HepG2 (cell line): Measurements from ENCODE around the gene CRIM1. TPM values are rescaled to one million over a fixed set of nuclear protein-coding genes. Genes with fewer than 3 reads are reported as not detected.

Source experiments
- ATAC-seq: fragments of 200-7000 bp; cut with Tn5 transposase; 3 replicates; pipeline ENCODE4 v1.9.1; 2020; ENCODE audit warnings: mild to moderate bottlenecking, moderate library complexity
- BruUV-seq: library from RNA; stranded (reverse); fragments of 400-500 nt; replicated peaks from 2 replicates; lab custom pipeline; 2021; lab: Mats Ljungman, UMichigan
- CTCF ChIA-PET: fragments of 300-600 bp; formaldehyde crosslinking; extraction: SDS; loops from one replicate; lab custom pipeline; 2021; ENCODE audit warnings: low total read pairs, inconsistent platforms, low intra/inter-chr PET ratio; lab: Yijun Ruan, JAX
- POLR2A ChIA-PET: fragments of 350-600 bp; sonication (Branson Sonifier 250); formaldehyde crosslinking; loops from one replicate; lab custom pipeline; 2020; ENCODE audit warnings: antibody characterized with exemption, inconsistent platforms; lab: Yijun Ruan, JAX
- DNase-seq: peaks from one replicate; pipeline ENCODE4 v3.0.0-alpha.2; 2015; ENCODE audit warnings: low spot score
- FAIRE-seq: peaks from 3 replicates; lab custom pipeline; 2011; peaks lifted over from hg19 to GRCh38; lab: Jason Lieb, UNC
- H2AFZ ChIP-seq: one replicate; pipeline ENCODE4 v1.6.1; 2011; ENCODE audit warnings: low read length, inconsistent platforms
- H3K27ac ChIP-seq: fragments of 300-600 bp; 3 replicates; pipeline ENCODE4 v1.8.0; 2011; ENCODE audit warnings: mixed run types, mild to moderate bottlenecking, mixed read lengths, low read length, inconsistent platforms; ENCODE audit not compliant: insufficient read depth; ENCODE audit errors: extremely low read length
- H3K27me3 ChIP-seq, 2 experiments: fragments of 200-600 bp in 1 of 2; 2 replicates in 1 of 2; 3 replicates in 1 of 2; pipeline versions ENCODE4 v1.6.0 to v1.8.0; 2011; ENCODE audit warnings: low read length in 2 of 2, mild to moderate bottlenecking in 2 of 2, moderate library complexity in 2 of 2, inconsistent platforms in 1 of 2; ENCODE audit not compliant: insufficient read depth in 2 of 2, control insufficient read depth in 1 of 2
- H3K36me3 ChIP-seq, 2 experiments: fragments of 200-600 bp in 1 of 2; replicated peaks in 1 of 2; 2 replicates in 1 of 2; 3 replicates in 1 of 2; pipeline versions ENCODE4 v1.5.1 to v1.8.0; 2011; ENCODE audit warnings: low read length in 2 of 2, inconsistent platforms in 1 of 2; ENCODE audit not compliant: insufficient read depth in 2 of 2, control insufficient read depth in 1 of 2
- H3K4me1 ChIP-seq: 2 replicates; pipeline ENCODE4 v1.5.1; 2012; ENCODE audit warnings: low read length, inconsistent platforms; ENCODE audit not compliant: insufficient read depth
- H3K4me2 ChIP-seq: 2 replicates; pipeline ENCODE4 v1.6.0; 2011; ENCODE audit warnings: low read depth, low read length, inconsistent platforms
- H3K4me3 ChIP-seq, 3 experiments: fragments of 200-600 bp in 1 of 3; sonication (generic), shearing (Covaris generic) in 1 of 3; replicated peaks in 1 of 3; 2 replicates each; pipeline ENCODE4 v1.5.1; 2011 to 2016; ENCODE audit warnings: low read length in 3 of 3, inconsistent platforms in 2 of 3, low read depth in 2 of 3, mild to moderate bottlenecking in 2 of 3, control low read depth in 1 of 3, mixed read lengths in 1 of 3; ENCODE audit not compliant: insufficient read depth in 1 of 3
- H3K79me2 ChIP-seq: one replicate; pipeline ENCODE4 v1.6.1; 2011; ENCODE audit warnings: low read length, inconsistent platforms; ENCODE audit not compliant: insufficient read depth
- H3K9ac ChIP-seq: 2 replicates; pipeline ENCODE4 v1.6.0; 2011; ENCODE audit warnings: mild to moderate bottlenecking, low read depth, low read length, inconsistent platforms; ENCODE audit not compliant: insufficient read depth
- H3K9me3 ChIP-seq: 2 replicates; pipeline ENCODE4 v1.5.1; 2012; ENCODE audit warnings: mild to moderate bottlenecking, low read length
- H4K20me1 ChIP-seq: 2 replicates; pipeline ENCODE4 v1.6.0; 2011; ENCODE audit warnings: inconsistent platforms, mild to moderate bottlenecking, low read length, moderate library complexity; ENCODE audit not compliant: insufficient read depth
- CEBPG ChIP-seq: IDR thresholded peaks from 2 replicates; pipeline ENCODE4 v1.6.1; 2016
- EHMT2 ChIP-seq: fragments of 200-600 bp; sonication (generic); IDR thresholded peaks from 2 replicates; pipeline ENCODE4 v1.7.0; 2017; ENCODE audit warnings: antibody characterized with exemption, low read depth, low read length, borderline replicate concordance
- FOSL2 ChIP-seq: sonication (generic); formaldehyde crosslinking; IDR thresholded peaks from 2 replicates; pipeline ENCODE4 v1.4.0; 2020; ENCODE audit warnings: missing genetic modification reagents
- GATAD2A ChIP-seq: IDR thresholded peaks from 2 replicates; pipeline ENCODE4 v1.6.1; 2016
- HDAC2 ChIP-seq: sonication (generic); formaldehyde crosslinking; IDR thresholded peaks from 2 replicates; pipeline ENCODE4 v1.4.0; 2020; ENCODE audit warnings: missing genetic modification reagents
- HMG20A ChIP-seq: IDR thresholded peaks from 2 replicates; pipeline ENCODE4 v1.6.1; 2016; ENCODE audit warnings: borderline replicate concordance
- HNRNPLL ChIP-seq: fragments of 200-400 bp; formaldehyde crosslinking; IDR thresholded peaks from 2 replicates; pipeline ENCODE4 v1.6.1; 2017; ENCODE audit warnings: mild to moderate bottlenecking, low read depth, low read length; ENCODE audit not compliant: poor library complexity, severe bottlenecking
- MIER3 ChIP-seq: IDR thresholded peaks from 2 replicates; pipeline ENCODE4 v1.6.1; 2016; ENCODE audit warnings: missing compliant biosample characterization, borderline replicate concordance
- MTF2 ChIP-seq: sonication (generic); formaldehyde crosslinking; IDR thresholded peaks from 2 replicates; pipeline ENCODE4 v1.5.0; 2020; ENCODE audit warnings: missing genetic modification reagents, borderline replicate concordance
- NR2F1 ChIP-seq, 2 experiments: fragments of 450-650 bp in 1 of 2; formaldehyde crosslinking in 1 of 2; IDR thresholded peaks; 2 replicates each; pipeline versions ENCODE4 v1.5.0 to v1.6.1; 2016 to 2020; ENCODE audit warnings: mild to moderate bottlenecking in 1 of 2, missing compliant biosample characterization in 1 of 2, missing genetic modification reagents in 1 of 2, moderate library complexity in 1 of 2
- POGZ ChIP-seq: sonication (generic); formaldehyde crosslinking; IDR thresholded peaks from 2 replicates; pipeline ENCODE4 v1.4.0; 2020; ENCODE audit warnings: mild to moderate bottlenecking, missing genetic modification reagents
- RCOR2 ChIP-seq: IDR thresholded peaks from 2 replicates; pipeline ENCODE4 v1.6.1; 2016; ENCODE audit warnings: missing biosample characterization, missing genetic modification reagents
- SALL1 ChIP-seq: sonication (generic); formaldehyde crosslinking; IDR thresholded peaks from 2 replicates; pipeline ENCODE4 v1.8.0; 2022; ENCODE audit warnings: mild to moderate bottlenecking, missing genetic modification reagents
- TEAD3 ChIP-seq: optimal IDR thresholded peaks from 2 replicates; pipeline ENCODE3; 2016; ENCODE audit warnings: borderline replicate concordance
- ZNF574 ChIP-seq: sonication (generic); formaldehyde crosslinking; IDR thresholded peaks from 2 replicates; pipeline ENCODE4 v1.4.0; 2020; ENCODE audit warnings: missing genetic modification reagents
- ZNF614 ChIP-seq: IDR thresholded peaks from 2 replicates; pipeline ENCODE4 v1.6.1; 2018; ENCODE audit warnings: missing biosample characterization, missing genetic modification reagents, inconsistent platforms, borderline replicate concordance
- ZNF644 ChIP-seq: IDR thresholded peaks from 2 replicates; pipeline ENCODE4 v1.6.1; 2016; ENCODE audit warnings: low read depth
- ZNF652 ChIP-seq: IDR thresholded peaks from 2 replicates; pipeline ENCODE4 v1.6.1; 2016; ENCODE audit warnings: low read depth, borderline replicate concordance
- WGBS: methylation state at CpG from one replicate; pipeline ENCODE4 v1.1.6; 2017; ENCODE audit warnings: low lambda C conversion rate; 5-methylcytosine and 5-hydroxymethylcytosine counted together
- in situ Hi-C: cut with HindIII; loops from 2 replicates; pipeline ENCODE4 v1.10.0; 2017; ENCODE audit warnings: low pct_unique_long_range_greater_than_20kb; ENCODE audit not compliant: extremely low pct_ligation_motif_present
- intact Hi-C: fragments of 100-400 bp; cut with micrococcal nuclease; formaldehyde crosslinking; loops from one replicate; pipeline ENCODE4 v1.10.0; 2022; ENCODE audit not compliant: unreplicated experiment
- polyA plus RNA-seq, 8 experiments: library from polyadenylated mRNA; depleted of rRNA in 3 of 8; stranded (reverse) in 7 of 8; unstranded in 1 of 8; fragments of >200 nt; fragmentation: Illumina TruSeq in 4 of 8; extraction: Trizol in 4 of 8; gene quantifications; 2 replicates each; pipeline versions ENCODE4 v1.2.1 to v1.2.3, GENCODE V29; 2011 to 2016; ENCODE audit warnings: low read depth in 4 of 8, missing spikeins in 1 of 8, mixed read lengths in 1 of 8; ENCODE audit not compliant: insufficient read depth in 1 of 8
- total RNA-seq, 5 experiments: library from RNA; depleted of rRNA; stranded (reverse); fragments of >200 nt; fragmentation: Illumina TruSeq; extraction: Trizol; gene quantifications; 2 replicates each; pipeline ENCODE4 v1.2.3, GENCODE V29; 2016; ENCODE audit warnings: low read depth in 1 of 5
- TF ChIP-seq, protein P1 (sequence below): IDR thresholded peaks from 2 replicates; pipeline ENCODE4 v1.4.0; 2020; ENCODE audit warnings: mild to moderate bottlenecking, missing genetic modification reagents

The CRIM1 gene
- total and polyA plus RNA-seq, 2 of the 13 experiments (the other 11 are each of a cell fraction or from before 2014, with no cell fraction given): 39.1 to 69.9 TPM

DNA sequence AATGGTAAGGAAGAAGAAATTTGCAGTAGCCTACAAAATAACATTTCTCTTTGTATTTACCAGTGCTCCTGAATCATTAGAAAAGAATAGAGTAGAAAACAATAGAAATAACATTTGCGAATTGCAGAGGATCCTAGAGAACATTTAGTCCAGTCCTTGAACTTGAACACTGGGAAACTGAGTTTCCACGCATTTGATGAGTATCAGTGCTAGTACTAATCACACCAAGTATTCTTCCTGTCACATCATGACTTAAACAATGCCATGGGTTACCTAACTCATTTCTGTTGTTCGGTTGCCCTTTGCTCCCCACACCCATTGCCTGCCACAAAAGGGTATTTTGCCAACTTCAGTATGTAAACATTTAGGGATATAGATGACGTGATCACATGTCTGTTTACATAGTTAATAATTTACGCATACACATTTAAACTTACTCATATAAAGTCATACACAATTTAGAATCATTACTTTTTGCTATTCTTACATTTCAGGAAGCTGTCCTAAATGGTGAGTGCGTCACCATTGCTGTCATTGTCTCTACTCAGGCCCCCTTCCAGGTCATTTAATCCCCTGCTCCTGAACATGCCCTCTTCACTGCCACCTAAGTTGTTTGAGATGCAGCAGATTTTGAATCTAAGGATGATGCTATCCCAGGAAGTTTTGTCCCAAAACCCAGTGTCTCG, 42.3 kb downstream of the CRIM1 start:
- Histone ChIP-seq H3K9me3 (no peaks in the 10 kb centered on the region), H3K9ac (no peak overlapping the region), H3K4me1 (peaks cover 26% of the 10 kb centered on the region), H3K36me3 (peaks cover 11 to 38% of the 10 kb centered on the region in 2 experiments; a peak in 4 of 5 replicates), H3K4me3 (no peak overlapping the region), H2AFZ (no peak overlapping the region), H3K79me2 (peaks cover 54% of the 10 kb centered on the region), H3K4me2 (peak overlapping the region; percentile 22), H4K20me1 (peaks cover 3% of the 10 kb centered on the region; the same call in 1 of the 2 replicates), H3K27me3 (no peaks in the 10 kb centered on the region), H3K27ac (peak overlapping the region; percentile 4)
- ChIA-PET CTCF (no interaction called here), POLR2A (no interaction called here)
- ATAC-seq: peak; percentile 46
- FAIRE-seq: no peak
- 85% methylated on average over 7 of the region's 7 CpGs for WGBS
- intact Hi-C loops (loop anchor here (5.0 kb wide), 1 partner anchor 41 kb away; the partner anchor contains the start of gene CRIM1), in situ Hi-C loops (no loop called here)
- peak; percentile 71 for DNase-seq
- BruUV-seq: no TSS peak
- peak; percentile 37; the same call in 1 of the 2 replicates for TF ChIP-seq CEBPG
- no peak for TF ChIP-seq HNRNPLL
- TF ChIP-seq TEAD3: peak; percentile 51
- TF ChIP-seq GATAD2A (CRISPR knock-in tag): peak; percentile 71
- peak; percentile 60 for TF ChIP-seq FOSL2 (CRISPR knock-in tag)
- TF ChIP-seq SALL1: peak; percentile 40; the same call in 1 of the 2 replicates
- TF ChIP-seq HMG20A (CRISPR knock-in tag): peak; percentile 65
- TF ChIP-seq ZNF614 (CRISPR knock-in tag): peak; percentile 100
- TF ChIP-seq NR2F1 (CRISPR knock-in tag; IDR thresholded peaks at IDR 0.05): peak in 1 of 2 experiments; percentile 31; a peak in 2 of 4 replicates
- TF ChIP-seq POGZ (CRISPR knock-in tag): peak; percentile 70; the same call in 1 of the 2 replicates
- peak; percentile 52; the same call in 1 of the 2 replicates for TF ChIP-seq RCOR2 (CRISPR knock-in tag)
- TF ChIP-seq EHMT2: peak; percentile 59; the same call in 1 of the 2 replicates
- 0 out of 2 replicates have a peak, but pooled peaks have one; percentile 46 for TF ChIP-seq MIER3 (CRISPR knock-in tag)
- peak; percentile 50; the same call in 1 of the 2 replicates for TF ChIP-seq HDAC2 (CRISPR knock-in tag)
- TF ChIP-seq ZNF574 (CRISPR knock-in tag): no peak
- 0 out of 2 replicates have a peak, but pooled peaks have one; percentile 7 for TF ChIP-seq ZNF652
- TF ChIP-seq ZNF644: peak; percentile 93; the same call in 1 of the 2 replicates
- TF ChIP-seq MTF2 (CRISPR knock-in tag): no peak
- TF ChIP-seq, protein P1, sequence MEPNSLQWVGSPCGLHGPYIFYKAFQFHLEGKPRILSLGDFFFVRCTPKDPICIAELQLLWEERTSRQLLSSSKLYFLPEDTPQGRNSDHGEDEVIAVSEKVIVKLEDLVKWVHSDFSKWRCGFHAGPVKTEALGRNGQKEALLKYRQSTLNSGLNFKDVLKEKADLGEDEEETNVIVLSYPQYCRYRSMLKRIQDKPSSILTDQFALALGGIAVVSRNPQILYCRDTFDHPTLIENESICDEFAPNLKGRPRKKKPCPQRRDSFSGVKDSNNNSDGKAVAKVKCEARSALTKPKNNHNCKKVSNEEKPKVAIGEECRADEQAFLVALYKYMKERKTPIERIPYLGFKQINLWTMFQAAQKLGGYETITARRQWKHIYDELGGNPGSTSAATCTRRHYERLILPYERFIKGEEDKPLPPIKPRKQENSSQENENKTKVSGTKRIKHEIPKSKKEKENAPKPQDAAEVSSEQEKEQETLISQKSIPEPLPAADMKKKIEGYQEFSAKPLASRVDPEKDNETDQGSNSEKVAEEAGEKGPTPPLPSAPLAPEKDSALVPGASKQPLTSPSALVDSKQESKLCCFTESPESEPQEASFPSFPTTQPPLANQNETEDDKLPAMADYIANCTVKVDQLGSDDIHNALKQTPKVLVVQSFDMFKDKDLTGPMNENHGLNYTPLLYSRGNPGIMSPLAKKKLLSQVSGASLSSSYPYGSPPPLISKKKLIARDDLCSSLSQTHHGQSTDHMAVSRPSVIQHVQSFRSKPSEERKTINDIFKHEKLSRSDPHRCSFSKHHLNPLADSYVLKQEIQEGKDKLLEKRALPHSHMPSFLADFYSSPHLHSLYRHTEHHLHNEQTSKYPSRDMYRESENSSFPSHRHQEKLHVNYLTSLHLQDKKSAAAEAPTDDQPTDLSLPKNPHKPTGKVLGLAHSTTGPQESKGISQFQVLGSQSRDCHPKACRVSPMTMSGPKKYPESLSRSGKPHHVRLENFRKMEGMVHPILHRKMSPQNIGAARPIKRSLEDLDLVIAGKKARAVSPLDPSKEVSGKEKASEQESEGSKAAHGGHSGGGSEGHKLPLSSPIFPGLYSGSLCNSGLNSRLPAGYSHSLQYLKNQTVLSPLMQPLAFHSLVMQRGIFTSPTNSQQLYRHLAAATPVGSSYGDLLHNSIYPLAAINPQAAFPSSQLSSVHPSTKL (CRISPR knock-in tag): peak; percentile 80
